SJSA1 (cell line): ENCODE results near the gene CCDC178. TPM values are rescaled to one million over a fixed set of nuclear protein-coding genes. Genes with fewer than 3 reads are reported as not detected.

Experiments used
- DNase-seq, 2 experiments: peaks; one replicate each; pipeline ENCODE4 v3.0.0-alpha.2; 2015 to 2020; ENCODE audit warnings: low spot score in 2 of 2, low read depth in 1 of 2
- H3K27ac ChIP-seq: fragments of 250-450 bp; sonication (Bioruptor Pico); 2 replicates; pipeline ENCODE4 v1.5.1; 2020; ENCODE audit warnings: mild to moderate bottlenecking, moderate library complexity
- H3K27me3 ChIP-seq: fragments of 250-450 bp; sonication (Bioruptor Pico); replicated peaks from 2 replicates; pipeline ENCODE4 v1.5.1; 2020; ENCODE audit warnings: mild to moderate bottlenecking, moderate library complexity
- H3K36me3 ChIP-seq: fragments of 250-450 bp; sonication (Bioruptor Pico); 2 replicates; pipeline ENCODE4 v1.5.1; 2020; ENCODE audit warnings: mild to moderate bottlenecking
- H3K4me1 ChIP-seq: fragments of 250-450 bp; sonication (Bioruptor Pico); replicated peaks from 2 replicates; pipeline ENCODE4 v1.6.1; 2021; ENCODE audit warnings: mild to moderate bottlenecking
- H3K4me3 ChIP-seq: fragments of 250-450 bp; sonication (Bioruptor Pico); 2 replicates; pipeline ENCODE4 v1.5.1; 2020; ENCODE audit warnings: mild to moderate bottlenecking
- H3K9me3 ChIP-seq: fragments of 250-450 bp; sonication (Bioruptor Pico); replicated peaks from 2 replicates; pipeline ENCODE4 v1.5.1; 2020; ENCODE audit warnings: mild to moderate bottlenecking
- total RNA-seq: library from RNA; depleted of rRNA; stranded (reverse); fragments of >200 nt; shearing (Covaris generic); gene quantifications from 2 replicates; pipeline ENCODE4 v1.2.3, GENCODE V29; 2014

The CCDC178 gene
- total RNA-seq, 1 experiment from 2014 or later, result not detected

GRCh38 chr18:33115917-33116316, 324.6 kb downstream of the CCDC178 start:
- Histone ChIP-seq H3K4me1 (no peaks in the 10 kb centered on the region), H3K4me3 (no peak overlapping the region), H3K9me3 (no peaks in the 10 kb centered on the region), H3K27me3 (no peaks in the 10 kb centered on the region), H3K36me3 (no peaks in the 10 kb centered on the region), H3K27ac (no peak overlapping the region)
- no peak for DNase-seq

- H3K4me1 ChIP-seq, result no peaks in the 10 kb centered on the region
- H3K27me3 ChIP-seq, result no peaks in the 10 kb centered on the region
- no peaks in the 10 kb centered on the region for H3K36me3 ChIP-seq
- H3K4me3 ChIP-seq, result no peak overlapping the region
- H3K9me3 ChIP-seq, result no peaks in the 10 kb centered on the region
- no peak overlapping the region for H3K27ac ChIP-seq
- DNase-seq, result no peak
Observed at GRCh38 chr18:33115476-33115875, 325.0 kb downstream of the CCDC178 start.

- Histone ChIP-seq H3K4me1 (no peaks in the 10 kb centered on the region), H3K9me3 (no peaks in the 10 kb centered on the region), H3K4me3 (no peak overlapping the region), H3K36me3 (no peaks in the 10 kb centered on the region), H3K27me3 (no peaks in the 10 kb centered on the region), H3K27ac (no peak overlapping the region)
- no peak for DNase-seq
Observed at GRCh38 chr18:33114749-33115148, 325.8 kb downstream of the CCDC178 start.

- no peak for DNase-seq
- no peaks in the 10 kb centered on the region for H3K36me3 ChIP-seq
- H3K27ac ChIP-seq, result no peak overlapping the region
- no peaks in the 10 kb centered on the region for H3K4me1 ChIP-seq
- H3K4me3 ChIP-seq, result no peak overlapping the region
- 0 out of 2 replicates have a peak, but pooled peaks cover 4% of the 10 kb centered on the region for H3K27me3 ChIP-seq
- H3K9me3 ChIP-seq, result no peaks in the 10 kb centered on the region
Observed at GRCh38 chr18:33113416-33113815, 327.1 kb downstream of the CCDC178 start.

- H3K9me3 ChIP-seq, result no peaks in the 10 kb centered on the region
- DNase-seq, result no peak
- H3K27ac ChIP-seq, result no peak overlapping the region
- no peak overlapping the region for H3K4me3 ChIP-seq
- peaks cover 4% of the 10 kb centered on the region; the same call in 1 of the 2 replicates for H3K27me3 ChIP-seq
- H3K4me1 ChIP-seq, result no peaks in the 10 kb centered on the region
- H3K36me3 ChIP-seq, result no peaks in the 10 kb centered on the region
Observed at GRCh38 chr18:33107511-33107910, 333.0 kb downstream of the CCDC178 start.

GRCh38 chr18:33101316-33101715, 339.2 kb downstream of the CCDC178 start:
- H3K4me3 ChIP-seq, result no peak overlapping the region
- H3K9me3 ChIP-seq, result no peaks in the 10 kb centered on the region
- no peaks in the 10 kb centered on the region for H3K4me1 ChIP-seq
- no peak for DNase-seq
- no peaks in the 10 kb centered on the region for H3K36me3 ChIP-seq
- no peak overlapping the region for H3K27ac ChIP-seq
- no peaks in the 10 kb centered on the region; the same call in 1 of the 2 replicates for H3K27me3 ChIP-seq

- Histone ChIP-seq H3K9me3 (no peaks in the 10 kb centered on the region), H3K4me1 (no peaks in the 10 kb centered on the region), H3K36me3 (no peaks in the 10 kb centered on the region), H3K27me3 (no peaks in the 10 kb centered on the region; the same call in 1 of the 2 replicates), H3K4me3 (no peak overlapping the region), H3K27ac (no peak overlapping the region)
- no peak for DNase-seq
Observed at GRCh38 chr18:33099626-33100025, 340.9 kb downstream of the CCDC178 start.

GRCh38 chr18:33097126-33097525, 343.4 kb downstream of the CCDC178 start:
- no peaks in the 10 kb centered on the region for H3K27me3 ChIP-seq
- H3K27ac ChIP-seq, result no peak overlapping the region
- DNase-seq, result no peak
- no peaks in the 10 kb centered on the region for H3K9me3 ChIP-seq
- H3K36me3 ChIP-seq, result no peaks in the 10 kb centered on the region
- no peaks in the 10 kb centered on the region for H3K4me1 ChIP-seq
- H3K4me3 ChIP-seq, result no peak overlapping the region

- Histone ChIP-seq H3K27me3 (no peaks in the 10 kb centered on the region), H3K4me1 (no peaks in the 10 kb centered on the region), H3K36me3 (no peaks in the 10 kb centered on the region), H3K4me3 (no peak overlapping the region), H3K9me3 (no peaks in the 10 kb centered on the region), H3K27ac (no peak overlapping the region)
- DNase-seq, result no peak
Observed at GRCh38 chr18:33090461-33090860, 350.1 kb downstream of the CCDC178 start.

GRCh38 chr18:33076601-33077000, 363.9 kb downstream of the CCDC178 start:
- H3K4me1 ChIP-seq, result no peaks in the 10 kb centered on the region
- H3K9me3 ChIP-seq, result no peaks in the 10 kb centered on the region
- no peak overlapping the region for H3K27ac ChIP-seq
- 0 out of 2 replicates have a peak, but pooled peaks cover 2% of the 10 kb centered on the region for H3K27me3 ChIP-seq
- DNase-seq, result no peak
- H3K36me3 ChIP-seq, result no peaks in the 10 kb centered on the region
- no peak overlapping the region for H3K4me3 ChIP-seq

- H3K9me3 ChIP-seq, result no peaks in the 10 kb centered on the region
- no peak overlapping the region for H3K27ac ChIP-seq
- no peaks in the 10 kb centered on the region for H3K4me1 ChIP-seq
- DNase-seq, result no peak
- H3K27me3 ChIP-seq, result 0 out of 2 replicates have a peak, but pooled peaks cover 2% of the 10 kb centered on the region
- no peak overlapping the region for H3K4me3 ChIP-seq
- H3K36me3 ChIP-seq, result no peaks in the 10 kb centered on the region
Observed at GRCh38 chr18:33074125-33074524, 366.4 kb downstream of the CCDC178 start.

GRCh38 chr18:33062834-33063364, 377.6 kb downstream of the CCDC178 start:
- Histone ChIP-seq H3K36me3 (no peaks in the 10 kb centered on the region), H3K9me3 (no peaks in the 10 kb centered on the region)
- no peak for DNase-seq

GRCh38 chr18:33052886-33053285, 387.6 kb downstream of the CCDC178 start:
- Histone ChIP-seq H3K4me1 (no peaks in the 10 kb centered on the region), H3K27me3 (no peaks in the 10 kb centered on the region), H3K36me3 (no peaks in the 10 kb centered on the region), H3K4me3 (no peak overlapping the region), H3K27ac (no peak overlapping the region), H3K9me3 (no peaks in the 10 kb centered on the region)
- no peak for DNase-seq

More at GRCh38 chr18:33062834-33063364, 377.6 kb downstream of the CCDC178 start:
- Histone ChIP-seq H3K27ac (no peak overlapping the region), H3K27me3 (no peaks in the 10 kb centered on the region), H3K4me3 (no peak overlapping the region), H3K4me1 (no peaks in the 10 kb centered on the region)

GRCh38 chr18:33051407-33051806, 389.1 kb downstream of the CCDC178 start:
- no peak for DNase-seq
- H3K9me3 ChIP-seq, result no peaks in the 10 kb centered on the region
- no peak overlapping the region for H3K4me3 ChIP-seq
- H3K36me3 ChIP-seq, result no peaks in the 10 kb centered on the region
- H3K27ac ChIP-seq, result no peak overlapping the region
- H3K4me1 ChIP-seq, result no peaks in the 10 kb centered on the region
- H3K27me3 ChIP-seq, result no peaks in the 10 kb centered on the region

- no peaks in the 10 kb centered on the region for H3K36me3 ChIP-seq
- H3K27me3 ChIP-seq, result no peaks in the 10 kb centered on the region
- H3K4me1 ChIP-seq, result no peaks in the 10 kb centered on the region
- H3K9me3 ChIP-seq, result no peaks in the 10 kb centered on the region
- no peak overlapping the region for H3K4me3 ChIP-seq
- no peak for DNase-seq
- no peak overlapping the region for H3K27ac ChIP-seq
Observed at GRCh38 chr18:33040213-33040612, 400.3 kb downstream of the CCDC178 start.
